ENCODE data around the gene CD34.

The CD34 gene

GRCh38 chr1:207911856-207912760, 1.2 kb upstream of the CD34 start:
- no peaks in the 10 kb centered on the region for H3K36me3 ChIP-seq (ENCODE audit: control insufficient read depth, insufficient read depth, low read length, severe bottlenecking)
- H3K9ac ChIP-seq (ENCODE audit: low read length): peak overlapping the region; percentile 14
- no peak overlapping the region for H3K4me3 ChIP-seq (ENCODE audit: low read length)
- H3K27me3 ChIP-seq (replicated peaks; ENCODE audit: control insufficient read depth, insufficient read depth, low read length): no peaks in the 10 kb centered on the region
- DNase-seq (ENCODE audit: low read depth): peak; percentile 15
- H3K4me1 ChIP-seq (ENCODE audit: control insufficient read depth, insufficient read depth, low read length): peaks cover 38% of the 10 kb centered on the region
- no peaks in the 10 kb centered on the region for H3K9me3 ChIP-seq (ENCODE audit: control insufficient read depth, low read length)

- H3K9ac ChIP-seq (ENCODE audit: low read length): no peak overlapping the region
- no peak for DNase-seq (ENCODE audit: low read depth)
- no peaks in the 10 kb centered on the region for H3K27me3 ChIP-seq (replicated peaks; ENCODE audit: control insufficient read depth, insufficient read depth, low read length)
- peak overlapping the region; percentile 73 for H3K4me3 ChIP-seq (ENCODE audit: low read length)
- H3K4me1 ChIP-seq (ENCODE audit: control insufficient read depth, insufficient read depth, low read length): peaks cover 37% of the 10 kb centered on the region
- H3K9me3 ChIP-seq (ENCODE audit: control insufficient read depth, low read length): no peaks in the 10 kb centered on the region
- H3K36me3 ChIP-seq (ENCODE audit: control insufficient read depth, insufficient read depth, low read length, severe bottlenecking): no peaks in the 10 kb centered on the region
Observed at GRCh38 chr1:207909687-207910086, 1.2 kb downstream of the CD34 start.

- no peaks in the 10 kb centered on the region for H3K9me3 ChIP-seq (ENCODE audit: control insufficient read depth, low read length)
- DNase-seq (ENCODE audit: low read depth): no peak
- H3K36me3 ChIP-seq (ENCODE audit: control insufficient read depth, insufficient read depth, low read length, severe bottlenecking): no peaks in the 10 kb centered on the region
- no peaks in the 10 kb centered on the region for H3K27me3 ChIP-seq (replicated peaks; ENCODE audit: control insufficient read depth, insufficient read depth, low read length)
- H3K9ac ChIP-seq (ENCODE audit: low read length): peak overlapping the region; percentile 43
- peaks cover 31% of the 10 kb centered on the region for H3K4me1 ChIP-seq (ENCODE audit: control insufficient read depth, insufficient read depth, low read length)
- no peak overlapping the region for H3K4me3 ChIP-seq (ENCODE audit: low read length)
Observed at GRCh38 chr1:207908107-207908734, 2.7 kb downstream of the CD34 start.

GRCh38 chr1:207904391-207904790, 6.5 kb downstream of the CD34 start:
- Histone ChIP-seq H3K4me3 (ENCODE audit: low read length) (no peak overlapping the region), H3K27me3 (replicated peaks; ENCODE audit: control insufficient read depth, insufficient read depth, low read length) (no peaks in the 10 kb centered on the region), H3K4me1 (ENCODE audit: control insufficient read depth, insufficient read depth, low read length) (peaks cover 8% of the 10 kb centered on the region), H3K36me3 (ENCODE audit: control insufficient read depth, insufficient read depth, low read length, severe bottlenecking) (no peaks in the 10 kb centered on the region), H3K9me3 (ENCODE audit: control insufficient read depth, low read length) (no peaks in the 10 kb centered on the region), H3K9ac (ENCODE audit: low read length) (no peak overlapping the region)
- DNase-seq (ENCODE audit: low read depth): no peak

GRCh38 chr1:207903767-207904166, 7.2 kb downstream of the CD34 start:
- Histone ChIP-seq H3K27me3 (replicated peaks; ENCODE audit: control insufficient read depth, insufficient read depth, low read length) (no peaks in the 10 kb centered on the region), H3K9ac (ENCODE audit: low read length) (no peak overlapping the region), H3K4me1 (ENCODE audit: control insufficient read depth, insufficient read depth, low read length) (peaks cover 8% of the 10 kb centered on the region), H3K4me3 (ENCODE audit: low read length) (no peak overlapping the region), H3K9me3 (ENCODE audit: control insufficient read depth, low read length) (no peaks in the 10 kb centered on the region), H3K36me3 (ENCODE audit: control insufficient read depth, insufficient read depth, low read length, severe bottlenecking) (no peaks in the 10 kb centered on the region)
- DNase-seq (ENCODE audit: low read depth): peak; percentile 31

GRCh38 chr1:207903053-207903452, 7.9 kb downstream of the CD34 start:
- Histone ChIP-seq H3K4me3 (ENCODE audit: low read length) (no peak overlapping the region), H3K4me1 (ENCODE audit: control insufficient read depth, insufficient read depth, low read length) (peaks cover 6% of the 10 kb centered on the region), H3K9me3 (ENCODE audit: control insufficient read depth, low read length) (no peaks in the 10 kb centered on the region), H3K36me3 (ENCODE audit: control insufficient read depth, insufficient read depth, low read length, severe bottlenecking) (no peaks in the 10 kb centered on the region), H3K27me3 (replicated peaks; ENCODE audit: control insufficient read depth, insufficient read depth, low read length) (no peaks in the 10 kb centered on the region), H3K9ac (ENCODE audit: low read length) (no peak overlapping the region)
- DNase-seq (ENCODE audit: low read depth): no peak

GRCh38 chr1:207902566-207902965, 8.4 kb downstream of the CD34 start:
- H3K9me3 ChIP-seq (ENCODE audit: control insufficient read depth, low read length): no peaks in the 10 kb centered on the region
- no peak overlapping the region for H3K4me3 ChIP-seq (ENCODE audit: low read length)
- no peak overlapping the region for H3K9ac ChIP-seq (ENCODE audit: low read length)
- no peaks in the 10 kb centered on the region for H3K36me3 ChIP-seq (ENCODE audit: control insufficient read depth, insufficient read depth, low read length, severe bottlenecking)
- no peak for DNase-seq (ENCODE audit: low read depth)
- peaks cover 5% of the 10 kb centered on the region for H3K4me1 ChIP-seq (ENCODE audit: control insufficient read depth, insufficient read depth, low read length)
- no peaks in the 10 kb centered on the region for H3K27me3 ChIP-seq (replicated peaks; ENCODE audit: control insufficient read depth, insufficient read depth, low read length)

- no peak overlapping the region for H3K9ac ChIP-seq (ENCODE audit: low read length)
- H3K27me3 ChIP-seq (replicated peaks; ENCODE audit: control insufficient read depth, insufficient read depth, low read length): no peaks in the 10 kb centered on the region
- DNase-seq (ENCODE audit: low read depth): no peak
- H3K4me1 ChIP-seq (ENCODE audit: control insufficient read depth, insufficient read depth, low read length): peaks cover 7% of the 10 kb centered on the region
- H3K36me3 ChIP-seq (ENCODE audit: control insufficient read depth, insufficient read depth, low read length, severe bottlenecking): no peaks in the 10 kb centered on the region
- no peak overlapping the region for H3K4me3 ChIP-seq (ENCODE audit: low read length)
- no peaks in the 10 kb centered on the region for H3K9me3 ChIP-seq (ENCODE audit: control insufficient read depth, low read length)
Observed at GRCh38 chr1:207901041-207901653, 9.8 kb downstream of the CD34 start.

GRCh38 chr1:207898836-207899235, 12.1 kb downstream of the CD34 start:
- Histone ChIP-seq H3K36me3 (ENCODE audit: control insufficient read depth, insufficient read depth, low read length, severe bottlenecking) (no peaks in the 10 kb centered on the region), H3K4me1 (ENCODE audit: control insufficient read depth, insufficient read depth, low read length) (peaks cover 7% of the 10 kb centered on the region), H3K9me3 (ENCODE audit: control insufficient read depth, low read length) (no peaks in the 10 kb centered on the region), H3K27me3 (replicated peaks; ENCODE audit: control insufficient read depth, insufficient read depth, low read length) (no peaks in the 10 kb centered on the region), H3K9ac (ENCODE audit: low read length) (no peak overlapping the region), H3K4me3 (ENCODE audit: low read length) (no peak overlapping the region)
- no peak for DNase-seq (ENCODE audit: low read depth)

- Histone ChIP-seq H3K27me3 (replicated peaks; ENCODE audit: control insufficient read depth, insufficient read depth, low read length) (no peaks in the 10 kb centered on the region), H3K4me3 (ENCODE audit: low read length) (no peak overlapping the region), H3K9me3 (ENCODE audit: control insufficient read depth, low read length) (no peaks in the 10 kb centered on the region), H3K9ac (ENCODE audit: low read length) (no peak overlapping the region), H3K36me3 (ENCODE audit: control insufficient read depth, insufficient read depth, low read length, severe bottlenecking) (no peaks in the 10 kb centered on the region), H3K4me1 (ENCODE audit: control insufficient read depth, insufficient read depth, low read length) (peaks cover 7% of the 10 kb centered on the region)
- DNase-seq (ENCODE audit: low read depth): no peak
Observed at GRCh38 chr1:207898260-207898659, 12.7 kb downstream of the CD34 start.

GRCh38 chr1:207897188-207897587, 13.7 kb downstream of the CD34 start:
- DNase-seq (ENCODE audit: low read depth): peak; percentile 56
- Histone ChIP-seq H3K9me3 (ENCODE audit: control insufficient read depth, low read length) (no peaks in the 10 kb centered on the region), H3K9ac (ENCODE audit: low read length) (no peak overlapping the region), H3K27me3 (replicated peaks; ENCODE audit: control insufficient read depth, insufficient read depth, low read length) (no peaks in the 10 kb centered on the region), H3K4me3 (ENCODE audit: low read length) (no peak overlapping the region), H3K4me1 (ENCODE audit: control insufficient read depth, insufficient read depth, low read length) (peaks cover 7% of the 10 kb centered on the region), H3K36me3 (ENCODE audit: control insufficient read depth, insufficient read depth, low read length, severe bottlenecking) (no peaks in the 10 kb centered on the region)

Measured in adipocyte (in vitro differentiated cells).